ENCODE measurements around the gene CPS1.

CPS1 gene

DNA sequence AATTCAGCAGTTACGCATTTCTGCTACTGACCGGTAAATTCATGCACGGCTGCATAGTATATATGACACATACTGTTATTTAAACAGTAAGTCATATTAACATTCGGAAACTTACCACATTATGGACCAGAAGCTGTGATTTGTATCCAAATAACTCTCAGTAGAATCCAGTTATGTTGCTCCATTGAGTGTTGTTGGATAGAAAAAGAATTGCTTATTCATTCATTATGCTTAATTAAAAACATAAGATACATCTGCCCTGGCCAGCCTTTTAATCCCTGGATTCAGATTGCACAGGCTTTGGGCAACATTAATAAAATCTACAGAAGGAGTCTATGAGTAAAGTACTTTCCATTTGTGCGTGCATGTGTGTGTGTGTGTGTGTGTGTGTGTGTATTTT, 111.3 kb downstream of the CPS1 start:
- TF ChIP-seq, protein P1, sequence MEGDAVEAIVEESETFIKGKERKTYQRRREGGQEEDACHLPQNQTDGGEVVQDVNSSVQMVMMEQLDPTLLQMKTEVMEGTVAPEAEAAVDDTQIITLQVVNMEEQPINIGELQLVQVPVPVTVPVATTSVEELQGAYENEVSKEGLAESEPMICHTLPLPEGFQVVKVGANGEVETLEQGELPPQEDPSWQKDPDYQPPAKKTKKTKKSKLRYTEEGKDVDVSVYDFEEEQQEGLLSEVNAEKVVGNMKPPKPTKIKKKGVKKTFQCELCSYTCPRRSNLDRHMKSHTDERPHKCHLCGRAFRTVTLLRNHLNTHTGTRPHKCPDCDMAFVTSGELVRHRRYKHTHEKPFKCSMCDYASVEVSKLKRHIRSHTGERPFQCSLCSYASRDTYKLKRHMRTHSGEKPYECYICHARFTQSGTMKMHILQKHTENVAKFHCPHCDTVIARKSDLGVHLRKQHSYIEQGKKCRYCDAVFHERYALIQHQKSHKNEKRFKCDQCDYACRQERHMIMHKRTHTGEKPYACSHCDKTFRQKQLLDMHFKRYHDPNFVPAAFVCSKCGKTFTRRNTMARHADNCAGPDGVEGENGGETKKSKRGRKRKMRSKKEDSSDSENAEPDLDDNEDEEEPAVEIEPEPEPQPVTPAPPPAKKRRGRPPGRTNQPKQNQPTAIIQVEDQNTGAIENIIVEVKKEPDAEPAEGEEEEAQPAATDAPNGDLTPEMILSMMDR (IDR thresholded peaks at IDR 0.05; ENCODE audit: low read depth, low read length) = no peak

DNA sequence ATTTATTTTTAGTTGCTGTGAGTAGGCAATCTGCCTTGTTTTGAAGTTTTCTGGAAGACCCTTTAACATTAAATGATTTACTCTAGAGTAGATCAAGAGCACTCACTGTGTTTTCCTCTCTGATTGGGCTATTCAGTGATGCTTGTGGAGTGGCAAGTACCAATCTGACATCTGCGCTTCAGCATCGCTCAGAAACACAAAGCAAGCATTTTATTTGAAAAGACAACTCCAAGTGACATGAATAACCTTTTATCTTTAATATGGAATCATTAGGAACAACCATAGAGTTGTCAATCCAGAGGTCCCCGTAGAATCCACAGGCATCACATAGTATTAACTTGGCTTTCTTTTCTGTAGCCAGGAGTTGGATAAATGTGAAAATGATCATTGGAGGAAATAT, 114.7 kb downstream of the CPS1 start:
- TF ChIP-seq, protein P1 (IDR thresholded peaks at IDR 0.05; ENCODE audit: low read depth, low read length) = no peak
- no peak overlapping the region for H3K4me3 ChIP-seq (ENCODE audit: low read depth, low read length)

More for the DNA sequence above, 111.3 kb downstream of the CPS1 start:
- no peak overlapping the region for H3K4me3 ChIP-seq (ENCODE audit: low read depth, low read length)

DNA sequence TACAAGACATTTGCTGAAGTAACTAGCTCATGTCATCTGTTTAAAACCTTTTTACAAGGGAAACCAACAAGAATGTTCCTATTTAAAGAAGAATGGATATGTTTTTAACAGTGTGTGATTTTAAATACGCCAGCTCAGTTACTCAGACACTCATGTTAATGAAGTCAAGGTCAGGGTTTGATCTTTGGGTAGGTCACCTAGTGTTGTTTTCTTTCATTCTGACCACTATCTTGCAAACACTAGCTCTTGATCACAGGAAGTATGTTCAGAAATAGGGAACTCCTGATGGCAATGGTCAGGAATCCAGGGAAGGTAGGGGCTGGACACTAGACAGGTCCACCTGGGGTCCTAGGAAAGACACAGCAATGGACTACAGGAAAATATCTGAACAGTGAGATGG, 116.7 kb downstream of the CPS1 start:
- TF ChIP-seq, protein P1 (IDR thresholded peaks at IDR 0.05; ENCODE audit: low read depth, low read length) = no peak
- no peak overlapping the region for H3K4me3 ChIP-seq (ENCODE audit: low read depth, low read length)

DNA sequence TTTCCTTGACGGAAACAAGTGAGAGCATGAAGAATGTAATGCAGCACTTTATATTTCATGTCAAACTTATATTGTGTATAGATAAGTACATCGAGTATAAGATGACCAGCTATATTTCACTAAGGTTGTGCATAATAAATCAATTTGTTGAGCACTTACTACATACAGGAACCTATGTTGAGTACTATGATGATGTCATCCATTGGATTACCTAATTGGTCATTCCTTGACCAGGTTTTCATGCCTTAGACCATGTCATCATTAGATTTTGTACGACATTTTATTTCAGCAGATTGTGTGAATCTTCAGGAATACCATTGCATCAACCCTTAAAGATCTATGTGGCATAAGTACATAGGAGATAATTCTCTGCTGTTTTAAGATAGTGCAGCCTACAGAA, 119.7 kb downstream of the CPS1 start:
- no peak overlapping the region for H3K4me3 ChIP-seq (ENCODE audit: low read depth, low read length)
- TF ChIP-seq, protein P1 (IDR thresholded peaks at IDR 0.05; ENCODE audit: low read depth, low read length) = no peak

DNA sequence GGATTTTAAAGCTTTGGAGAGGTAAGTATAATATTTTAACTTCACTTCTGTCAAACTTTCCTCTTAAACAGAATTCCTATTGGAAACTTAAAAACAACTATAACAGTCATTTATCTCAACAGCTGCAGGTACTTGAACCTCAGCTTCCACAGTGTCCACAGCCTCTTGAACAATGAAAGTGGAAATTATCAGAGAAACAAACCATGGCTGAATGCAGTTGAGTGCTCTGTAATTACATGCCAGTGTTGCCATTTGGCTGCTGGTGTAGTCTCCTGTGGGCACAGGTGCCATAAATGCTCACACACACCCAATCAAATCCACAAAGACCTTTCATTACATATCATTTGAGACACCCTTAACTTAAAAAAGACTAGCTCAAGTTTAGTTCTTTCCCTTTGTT, 125.1 kb downstream of the CPS1 start:
- H3K4me3 ChIP-seq (ENCODE audit: low read depth, low read length) = no peak overlapping the region
- TF ChIP-seq, protein P1 (IDR thresholded peaks at IDR 0.05; ENCODE audit: low read depth, low read length) = no peak

DNA sequence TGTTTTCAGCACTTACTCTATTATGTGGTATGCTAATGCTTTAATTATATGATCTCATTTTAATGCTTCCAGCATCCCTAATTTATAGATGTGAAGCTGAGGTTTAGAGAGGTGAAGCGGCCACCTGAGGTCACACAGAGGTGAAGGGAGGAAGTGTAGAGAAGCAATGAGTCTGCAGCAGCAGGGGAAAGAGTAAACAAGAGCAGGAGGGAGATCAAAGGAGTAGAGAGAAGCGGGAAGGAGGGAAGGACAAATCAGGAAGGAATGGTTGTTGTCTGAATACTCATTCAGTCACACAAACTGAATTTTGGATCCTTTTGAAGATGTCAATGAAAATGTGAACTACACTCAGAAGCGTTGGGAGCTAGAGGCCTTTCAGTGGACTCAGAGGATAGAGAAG, 130.0 kb downstream of the CPS1 start:
- H3K4me3 ChIP-seq (ENCODE audit: low read depth, low read length) = no peak overlapping the region
- TF ChIP-seq, protein P1 (IDR thresholded peaks at IDR 0.05; ENCODE audit: low read depth, low read length) = no peak

DNA sequence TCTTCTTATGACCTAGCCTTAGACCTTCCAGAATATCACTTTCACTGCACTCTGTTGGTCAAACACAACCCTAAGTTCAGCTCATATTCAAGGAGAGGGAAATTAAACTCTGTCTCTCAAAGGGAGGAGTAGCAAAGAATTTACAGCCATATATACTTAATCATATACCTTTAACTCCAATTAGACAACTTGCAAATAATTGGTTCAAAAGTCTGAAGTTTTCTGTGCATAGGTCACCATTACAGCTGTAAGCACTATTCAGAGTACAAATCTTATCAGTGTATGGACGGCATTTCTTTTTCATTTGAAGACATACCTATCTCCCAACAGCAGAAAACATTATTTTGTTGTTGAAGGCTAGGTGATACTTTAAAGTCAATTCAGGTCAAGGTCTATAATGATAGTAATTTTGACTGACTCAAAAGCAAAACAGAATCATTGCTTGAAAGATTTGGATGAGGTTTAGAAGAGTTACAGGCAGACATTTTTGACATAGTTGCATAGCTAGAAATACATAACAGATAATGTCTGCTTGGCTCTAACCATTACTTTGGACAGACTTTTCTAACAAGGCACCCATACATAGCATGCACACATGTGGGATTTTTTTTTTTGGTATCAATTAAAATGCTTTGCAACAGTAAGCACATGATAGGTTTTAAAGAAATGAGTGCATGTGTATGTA, 131.5 kb downstream of the CPS1 start:
- TF ChIP-seq, protein P1 (IDR thresholded peaks at IDR 0.05; ENCODE audit: low read depth, low read length) = no peak
- H3K4me3 ChIP-seq (ENCODE audit: low read depth, low read length) = no peak overlapping the region

All from WI38 (cell line).